ENCODE measurements around the gene BICRAL.
"Not testable (repeated sequence)": the region's sequence is repeated elsewhere in the genome, so short reads cannot be mapped to it uniquely, and the experiment has no call there.

- peak in 2 of 3 donors; percentile 70 to 76 for TF ChIP-seq POLR2AphosphoS5 (IDR thresholded peaks at IDR 0.05)
- not testable (repeated sequence) for TF ChIP-seq CTCF (IDR thresholded peaks at IDR 0.05 in 8 of 11, conservative IDR thresholded peaks at IDR 0.05 in 3 of 11)
- peak in 1 of 3 donors; percentile 52 for TF ChIP-seq POLR2A (IDR thresholded peaks at IDR 0.05)
Measured at GRCh38 chr6:42774821-42775487, 6.9 kb upstream of the BICRAL start.

Measured in spleen (tissue), 7 donors.